BLaER1 (cell line): ENCODE data around the gene ZFP30.
"Not testable (repeated sequence)": the region's sequence is repeated elsewhere in the genome, so short reads cannot be mapped to it uniquely, and the experiment has no call there.

ENCODE experiments used
- H3K27ac ChIP-seq: shearing (Covaris generic); formaldehyde crosslinking; 2 replicates; pipeline ENCODE4 v1.8.1; 2022
- H3K27me3 ChIP-seq: shearing (Covaris generic); formaldehyde crosslinking; 2 replicates; pipeline ENCODE4 v1.8.1; 2022
- H3K36me3 ChIP-seq: shearing (Covaris generic); formaldehyde crosslinking; 2 replicates; pipeline ENCODE4 v1.8.1; 2022
- H3K4me1 ChIP-seq: shearing (Covaris generic); formaldehyde crosslinking; 2 replicates; pipeline ENCODE4 v1.8.1; 2022
- H3K4me2 ChIP-seq: shearing (Covaris generic); formaldehyde crosslinking; 2 replicates; pipeline ENCODE4 v1.8.1; 2022
- H3K4me3 ChIP-seq: shearing (Covaris generic); formaldehyde crosslinking; 2 replicates; pipeline ENCODE4 v1.8.1; 2022
- H3K9ac ChIP-seq: shearing (Covaris generic); formaldehyde crosslinking; 2 replicates; pipeline ENCODE4 v1.8.1; 2022
- H3K9me3 ChIP-seq: shearing (Covaris generic); formaldehyde crosslinking; 2 replicates; pipeline ENCODE4 v1.8.1; 2022
- H4K20me1 ChIP-seq: shearing (Covaris generic); formaldehyde crosslinking; 2 replicates; pipeline ENCODE4 v1.8.1; 2022
- Cebpa-rat ChIP-seq: shearing (Covaris generic); IDR thresholded peaks from 2 replicates; pipeline ENCODE4 v1.8.1; 2022

The ZFP30 gene

DNA sequence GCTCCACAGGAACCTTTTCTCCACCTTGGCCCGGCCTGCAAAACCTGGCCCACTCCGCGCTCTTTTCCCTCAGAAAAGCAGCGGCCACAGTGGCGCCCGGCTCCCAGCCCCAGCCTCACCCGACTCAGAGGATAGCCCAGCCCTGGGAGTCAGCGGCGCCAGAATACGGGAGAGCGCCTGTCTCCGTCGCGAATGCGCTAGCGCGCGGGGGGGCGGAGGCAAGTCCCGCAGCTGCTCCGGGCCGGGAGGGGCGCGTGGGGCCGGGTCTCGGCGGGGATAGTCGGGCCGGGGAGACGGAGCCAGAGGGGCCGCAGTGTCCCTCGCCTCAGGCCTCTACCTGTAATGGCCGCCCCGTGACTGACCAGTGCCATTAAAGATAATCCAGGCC, at the start of gene ZFP30:
Gene ZFP30, minus strand, starts transcription at position 165 of the 388 bp plus-strand sequence. CDS start 7,643 bp downstream, outside the sequence.
- Histone ChIP-seq H4K20me1 (peaks cover 15% of the 10 kb centered on the region; the same call in 1 of the 2 replicates), H3K4me2 (peak within 1 kb of the TSS; percentile 82), H3K27me3 (no peaks in the 10 kb centered on the region), H3K4me1 (peaks cover 25% of the 10 kb centered on the region), H3K9ac (peak within 1 kb of the TSS; percentile 92), H3K9me3 (peaks cover 38% of the 10 kb centered on the region), H3K27ac (peak within 1 kb of the TSS; percentile 92), H3K36me3 (peaks cover 25% of the 10 kb centered on the region), H3K4me3 (peak within 1 kb of the TSS; percentile 80)
- TF ChIP-seq Cebpa-rat, result no peak

DNA sequence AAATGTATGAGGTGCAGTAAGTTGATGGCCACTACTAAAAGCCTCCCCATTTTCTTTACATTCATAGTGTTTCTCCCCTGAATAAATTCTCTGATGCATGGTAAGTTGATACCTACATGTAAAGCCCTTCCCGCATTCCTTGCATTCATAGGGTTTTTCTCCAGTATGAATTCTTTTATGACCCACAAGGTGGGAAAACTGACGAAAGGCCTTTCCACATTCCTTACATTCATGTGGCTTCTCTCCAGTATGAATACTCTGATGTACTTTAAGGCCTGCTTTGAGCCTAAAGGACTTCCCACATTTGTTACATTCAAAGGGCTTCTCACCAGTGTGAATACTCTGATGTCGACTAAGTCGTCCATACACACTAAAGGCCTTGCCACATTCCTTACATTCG, 43.8 kb upstream of the ZFP30 start:
- Histone ChIP-seq H3K4me2 (no peak overlapping the region), H4K20me1 (no peaks in the 10 kb centered on the region), H3K9me3 (peaks cover 56% of the 10 kb centered on the region), H3K9ac (no peak overlapping the region), H3K4me1 (no peaks in the 10 kb centered on the region), H3K4me3 (no peak overlapping the region), H3K27ac (no peak overlapping the region), H3K27me3 (no peaks in the 10 kb centered on the region), H3K36me3 (peaks cover 68% of the 10 kb centered on the region)
- TF ChIP-seq Cebpa-rat, result no peak

DNA sequence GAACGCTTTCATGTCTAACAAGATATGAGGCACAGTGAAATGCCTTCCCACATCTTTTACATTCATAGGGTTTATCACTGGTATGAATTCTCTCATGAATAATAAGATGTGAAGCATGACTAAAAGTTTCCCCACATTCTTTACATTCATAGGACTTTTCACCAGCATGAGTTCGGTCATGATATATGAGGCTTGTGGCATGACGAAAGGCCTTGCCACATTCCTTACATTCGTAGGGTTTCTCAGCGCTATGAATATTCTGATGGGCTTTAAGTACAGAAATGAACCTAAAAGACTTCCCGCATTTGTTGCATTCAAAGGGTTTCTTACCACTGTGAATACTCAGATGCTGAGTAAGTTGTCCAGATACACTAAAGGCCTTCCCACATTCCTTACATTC, 43.0 kb upstream of the ZFP30 start:
- H4K20me1 ChIP-seq, result no peaks in the 10 kb centered on the region
- H3K9ac ChIP-seq, result no peak overlapping the region
- H3K4me3 ChIP-seq, result no peak overlapping the region
- peaks cover 53% of the 10 kb centered on the region for H3K9me3 ChIP-seq
- H3K4me2 ChIP-seq, result no peak overlapping the region
- no peak overlapping the region for H3K27ac ChIP-seq
- H3K4me1 ChIP-seq, result no peaks in the 10 kb centered on the region
- peaks cover 60% of the 10 kb centered on the region for H3K36me3 ChIP-seq
- no peaks in the 10 kb centered on the region for H3K27me3 ChIP-seq
- no peak for TF ChIP-seq Cebpa-rat

DNA sequence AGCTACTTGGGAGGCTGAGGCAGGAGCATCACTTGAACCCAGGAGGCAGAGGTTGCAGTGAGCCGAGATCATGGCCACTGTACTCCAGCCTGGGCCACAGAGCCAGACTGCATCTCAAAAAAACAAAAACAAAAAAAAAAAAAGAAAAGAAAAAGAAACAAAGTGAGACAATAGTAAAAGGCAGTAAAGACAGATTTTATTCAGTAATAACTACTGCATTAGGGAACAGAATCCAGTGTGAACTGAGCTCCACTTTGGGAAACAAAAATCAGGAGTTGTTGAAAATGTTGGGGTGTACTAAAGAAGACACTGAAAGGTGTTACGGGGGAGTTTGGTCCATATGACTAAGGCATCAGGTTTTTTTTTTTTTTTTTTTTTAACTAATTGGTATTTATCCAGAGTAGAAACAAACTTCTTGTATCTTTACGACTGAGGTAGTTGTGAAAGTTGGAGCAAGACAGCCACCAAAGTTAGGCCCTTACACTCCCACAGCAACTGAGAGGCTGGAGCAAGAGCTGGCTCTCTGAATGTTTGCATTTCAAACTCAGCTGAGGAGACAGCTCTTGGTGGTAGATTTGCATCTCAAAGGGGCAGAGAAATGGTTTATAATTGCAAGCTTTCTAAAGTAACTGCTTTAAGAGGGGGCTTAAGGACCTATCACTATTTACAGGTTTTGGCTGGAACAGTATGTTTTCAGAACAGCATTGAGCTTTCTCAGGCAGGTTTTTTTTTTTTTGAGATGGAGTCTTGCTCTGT, 40.1 kb upstream of the ZFP30 start:
- H3K9ac ChIP-seq, result no peak overlapping the region
- H3K9me3 ChIP-seq, result peaks cover 35% of the 10 kb centered on the region

DNA sequence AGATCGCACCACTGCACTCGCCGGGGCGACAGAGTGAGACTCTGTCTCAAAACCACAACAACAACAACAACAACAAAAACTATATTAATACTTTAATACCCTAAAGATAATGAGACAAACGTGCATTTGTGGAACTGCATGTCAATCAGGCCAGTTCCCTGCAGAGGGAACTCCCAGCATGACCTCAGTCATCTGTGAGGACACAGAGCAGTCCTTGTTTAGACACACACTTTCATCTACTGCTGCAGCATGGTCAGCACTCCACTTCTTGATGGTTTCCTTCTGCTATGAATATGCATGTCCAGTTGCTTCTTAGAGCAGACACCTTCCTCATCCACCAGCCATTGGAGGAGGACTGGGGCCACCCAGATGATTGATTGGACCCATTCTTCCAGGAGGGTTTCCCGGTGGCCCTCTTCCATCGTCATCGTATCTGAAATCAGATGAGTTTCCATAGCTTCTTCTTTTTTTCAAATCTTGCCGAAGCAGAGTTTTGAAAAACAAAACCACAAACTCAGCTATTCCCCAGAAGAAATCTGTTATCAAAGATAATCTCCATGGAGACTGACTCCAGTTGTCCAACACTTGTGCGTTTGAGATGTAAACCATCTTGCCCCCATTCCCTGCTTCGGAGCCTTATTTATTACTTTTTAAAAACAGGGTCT, 37.8 kb upstream of the ZFP30 start:
- no peaks in the 10 kb centered on the region for H4K20me1 ChIP-seq
- H3K9ac ChIP-seq, result no peak overlapping the region; the same call in 1 of the 2 replicates
- H3K4me3 ChIP-seq, result 0 out of 2 replicates have a peak overlapping the region, but pooled peaks have one; percentile 76
- H3K4me2 ChIP-seq, result peak overlapping the region; percentile 80
- no peak for TF ChIP-seq Cebpa-rat
- H3K9me3 ChIP-seq, result peaks cover 27% of the 10 kb centered on the region
- no peak overlapping the region for H3K27ac ChIP-seq
- H3K27me3 ChIP-seq, result no peaks in the 10 kb centered on the region
- peaks cover 24% of the 10 kb centered on the region for H3K36me3 ChIP-seq
- peaks cover 16% of the 10 kb centered on the region for H3K4me1 ChIP-seq

More for the DNA sequence above, 40.1 kb upstream of the ZFP30 start:
- no peak for TF ChIP-seq Cebpa-rat
- Histone ChIP-seq H3K36me3 (peaks cover 41% of the 10 kb centered on the region), H3K27me3 (no peaks in the 10 kb centered on the region), H3K27ac (no peak overlapping the region), H3K4me1 (peaks cover 16% of the 10 kb centered on the region), H3K4me2 (no peak overlapping the region), H3K4me3 (no peak overlapping the region), H4K20me1 (no peaks in the 10 kb centered on the region)

DNA sequence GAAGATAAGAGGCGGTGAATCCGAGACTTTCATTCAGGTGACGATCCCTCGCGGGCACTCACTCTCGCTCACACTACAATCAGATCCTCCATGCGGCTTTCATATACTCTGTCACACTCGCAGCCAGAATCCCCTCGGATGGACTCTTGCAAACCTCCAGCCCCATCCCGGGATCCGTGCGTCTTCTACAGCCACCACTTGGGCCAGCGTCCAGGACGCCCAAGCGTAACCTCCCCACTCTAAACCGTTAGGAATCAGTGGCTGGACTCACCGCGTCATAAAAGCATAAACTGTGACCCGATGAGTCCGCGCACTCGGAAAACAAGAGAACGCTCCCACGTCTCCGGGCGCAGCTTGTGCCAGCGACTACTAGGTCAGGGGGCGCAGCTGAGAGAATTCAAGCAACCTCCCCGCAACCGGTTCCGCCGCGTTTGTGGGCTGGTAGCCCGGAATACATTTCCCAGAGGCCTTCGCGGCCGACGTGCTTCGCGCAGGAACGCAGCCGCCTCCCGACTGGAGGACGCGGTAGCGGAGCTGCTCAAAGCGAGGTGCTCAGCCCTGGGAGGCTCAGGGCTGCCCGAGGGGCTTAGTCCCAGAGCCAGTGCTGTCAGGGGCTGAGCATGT, 36.7 kb upstream of the ZFP30 start:
- Histone ChIP-seq H3K9me3 (peaks cover 33% of the 10 kb centered on the region), H3K27me3 (no peaks in the 10 kb centered on the region), H4K20me1 (no peaks in the 10 kb centered on the region), H3K4me3 (peak overlapping the region; percentile 76), H3K4me1 (peaks cover 16% of the 10 kb centered on the region), H3K36me3 (peaks cover 13% of the 10 kb centered on the region), H3K4me2 (peak overlapping the region; percentile 80), H3K27ac (peak overlapping the region; percentile 84), H3K9ac (peak overlapping the region; percentile 88)
- no peak for TF ChIP-seq Cebpa-rat

DNA sequence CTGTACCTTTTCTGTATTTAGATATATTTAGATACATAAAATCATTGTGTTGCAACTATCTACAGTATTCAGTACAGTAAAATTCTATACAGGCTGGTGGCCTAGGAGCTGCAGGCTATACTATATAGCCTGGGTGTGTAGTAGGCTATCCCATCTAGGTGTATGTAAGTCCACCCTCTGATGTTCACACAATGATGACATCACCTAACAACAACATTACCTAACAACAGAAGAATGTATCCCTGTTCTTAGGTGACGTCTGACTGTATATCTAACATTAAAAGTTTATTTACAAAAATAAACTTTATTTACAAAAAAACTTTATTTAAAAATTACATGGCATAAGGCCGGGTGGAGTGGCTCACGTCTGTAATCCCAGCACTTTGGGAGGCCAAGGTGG, 28.3 kb upstream of the ZFP30 start:
- H3K9me3 ChIP-seq, result peaks cover 93% of the 10 kb centered on the region
- no peak overlapping the region for H3K9ac ChIP-seq
- H3K27me3 ChIP-seq, result no peaks in the 10 kb centered on the region
- no peak overlapping the region for H3K4me2 ChIP-seq
- H4K20me1 ChIP-seq, result no peaks in the 10 kb centered on the region
- H3K27ac ChIP-seq, result no peak overlapping the region
- H3K4me3 ChIP-seq, result no peak overlapping the region
- no peaks in the 10 kb centered on the region for H3K4me1 ChIP-seq
- peaks cover 38% of the 10 kb centered on the region for H3K36me3 ChIP-seq
- TF ChIP-seq Cebpa-rat, result no peak

DNA sequence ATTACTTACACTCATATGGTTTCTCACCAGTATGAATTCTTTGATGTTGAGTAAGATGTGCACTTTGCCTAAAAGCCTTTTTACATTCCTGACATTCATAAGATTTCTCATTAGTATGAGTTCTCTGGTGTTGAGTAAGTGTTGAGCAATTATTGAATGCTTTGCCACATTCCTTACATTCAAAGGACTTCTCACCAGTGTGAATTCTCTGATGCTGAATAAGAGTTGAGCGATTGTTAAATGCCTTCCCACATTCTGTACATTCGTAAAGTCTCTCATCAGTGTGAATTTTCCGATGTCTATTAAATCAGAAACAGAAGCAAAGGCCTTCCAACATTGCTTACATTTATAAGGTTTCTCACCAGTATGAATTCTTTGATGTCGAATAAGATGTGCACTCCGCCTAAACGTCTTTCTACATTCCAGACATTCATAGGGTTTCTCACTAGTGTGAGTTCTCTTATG, 14.2 kb upstream of the ZFP30 start:
- H3K4me2 ChIP-seq, result no peak overlapping the region
- H3K36me3 ChIP-seq, result peaks cover 6% of the 10 kb centered on the region; the same call in 1 of the 2 replicates
- no peak overlapping the region for H3K27ac ChIP-seq
- H3K9me3 ChIP-seq, result peaks cover 99% of the 10 kb centered on the region
- no peak for TF ChIP-seq Cebpa-rat
- no peaks in the 10 kb centered on the region for H3K27me3 ChIP-seq
- no peaks in the 10 kb centered on the region for H3K4me1 ChIP-seq
- H4K20me1 ChIP-seq, result no peaks in the 10 kb centered on the region
- H3K9ac ChIP-seq, result no peak overlapping the region
- no peak overlapping the region for H3K4me3 ChIP-seq

DNA sequence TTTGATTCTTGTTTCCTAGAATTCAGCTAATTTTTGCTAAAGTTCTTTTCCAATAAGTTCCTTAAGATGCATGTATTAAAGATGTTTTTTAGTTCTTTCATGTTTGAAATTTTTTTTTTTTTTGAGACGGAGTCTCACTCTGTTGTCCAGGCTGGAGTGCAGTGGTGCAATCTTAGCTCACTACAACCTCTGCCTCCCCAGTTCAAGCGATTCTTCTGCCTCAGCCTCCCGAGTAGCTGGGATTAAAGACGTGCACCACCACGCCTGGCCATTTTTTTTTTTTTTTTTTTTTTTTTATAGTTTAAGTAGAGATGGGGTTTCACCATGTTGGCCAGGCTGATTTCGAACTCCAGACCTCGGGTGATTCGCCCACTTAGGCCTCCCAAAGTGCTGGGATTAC, 1.9 kb upstream of the ZFP30 start:
- not testable (repeated sequence) for H3K4me3 ChIP-seq, H3K27me3 ChIP-seq, H3K9ac ChIP-seq, H3K27ac ChIP-seq
- Histone ChIP-seq H3K9me3 (peaks cover 38% of the 10 kb centered on the region), H3K36me3 (peaks cover 25% of the 10 kb centered on the region), H3K4me2 (peak overlapping the region; percentile 82; the same call in 1 of the 2 replicates), H3K4me1 (peaks cover 25% of the 10 kb centered on the region), H4K20me1 (peaks cover 15% of the 10 kb centered on the region; the same call in 1 of the 2 replicates)
